ENCODE measurements around the gene GNLY.
A peak's percentile ranks its signal among the peaks of the same experiment; 100 is the strongest.
"Not testable (repeated sequence)": the region's sequence is repeated elsewhere in the genome, so short reads cannot be mapped to it uniquely, and the experiment has no call there.

Gene GNLY

DNA sequence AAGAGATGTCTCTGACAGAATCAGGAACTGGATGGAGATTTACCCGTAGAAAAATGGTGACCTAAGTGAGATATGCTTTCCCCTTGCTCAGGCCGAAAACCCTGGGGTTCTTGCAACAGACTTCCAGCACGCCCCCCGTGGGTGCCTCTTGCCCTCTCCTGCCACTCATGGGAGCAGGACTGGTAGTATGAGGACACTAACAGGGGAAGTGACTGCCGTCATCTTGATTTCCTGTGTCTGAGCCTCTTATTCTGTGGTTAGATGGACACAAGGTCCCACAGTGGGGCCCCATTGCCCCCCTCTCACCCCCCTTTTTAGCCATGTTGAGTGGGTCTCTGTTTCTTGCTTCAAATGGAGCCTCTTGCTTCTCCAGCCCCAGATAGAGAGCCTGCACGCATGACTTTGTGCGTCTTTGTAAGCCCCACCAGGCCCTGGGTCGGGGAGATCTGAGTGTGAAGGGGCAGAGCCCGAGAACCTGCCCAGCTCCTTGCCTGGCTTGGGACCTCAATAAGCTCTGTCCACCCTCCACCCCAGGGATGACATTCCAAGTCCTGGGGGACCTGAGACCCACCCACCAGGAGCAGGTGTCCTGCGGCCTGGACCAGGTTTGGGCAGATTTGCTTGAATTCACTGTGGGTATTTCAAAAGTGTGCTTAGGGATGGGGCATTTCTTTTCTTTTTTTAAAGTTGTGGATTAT lies 12.6 kb downstream of the GNLY start:
- H3K27ac Mint-ChIP-seq, result peak overlapping the region; percentile 90
- peaks cover 5% of the 10 kb centered on the region for H3K36me3 Mint-ChIP-seq
- ATAC-seq (no peak), DNase-seq (ENCODE audit: low spot score in 2 of 2) (no peak)
- peak overlapping the region; percentile 47 for H3K4me3 Mint-ChIP-seq
- no peaks in the 10 kb centered on the region for H3K9me3 Mint-ChIP-seq
- H3K4me1 Mint-ChIP-seq, result peaks cover 51% of the 10 kb centered on the region

- H3K4me1 Mint-ChIP-seq, result peaks cover 49% of the 10 kb centered on the region
Measured at GRCh38 chr2:85707304-85707703, 13.1 kb downstream of the GNLY start.

DNA sequence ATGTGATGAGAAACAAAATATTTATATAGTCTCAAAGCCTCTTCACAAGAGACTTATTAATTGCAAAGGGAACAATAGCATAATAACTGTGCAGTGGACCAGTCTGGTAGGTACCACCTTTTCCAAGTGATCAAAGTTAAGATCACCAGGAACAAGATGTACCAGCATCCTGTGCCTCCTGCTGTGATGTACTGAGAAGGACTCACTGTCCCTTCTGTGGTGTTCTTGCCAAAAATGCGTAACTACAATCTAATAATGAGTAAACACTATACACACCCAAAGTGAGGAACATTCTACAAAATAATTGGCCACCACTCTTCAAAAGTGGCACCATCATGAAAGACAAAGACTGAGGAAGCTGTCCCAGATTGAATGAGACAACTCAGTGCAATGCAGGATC lies 14.5 kb downstream of the GNLY start:
- H3K27ac Mint-ChIP-seq, result no peak overlapping the region
- peaks cover 36% of the 10 kb centered on the region for H3K4me1 Mint-ChIP-seq
- ATAC-seq (no peak), DNase-seq (ENCODE audit: low spot score in 2 of 2) (no peak)
- H3K4me3 Mint-ChIP-seq, result no peak overlapping the region
- no peaks in the 10 kb centered on the region for H3K9me3 Mint-ChIP-seq
- H3K36me3 Mint-ChIP-seq, result peaks cover 5% of the 10 kb centered on the region

More at GRCh38 chr2:85707304-85707703, 13.1 kb downstream of the GNLY start:
- Mint-ChIP-seq H3K36me3 (peaks cover 5% of the 10 kb centered on the region), H3K4me3 (peak overlapping the region; percentile 47), H3K9me3 (no peaks in the 10 kb centered on the region), H3K27ac (peak overlapping the region; percentile 90)
- ATAC-seq (peak; percentile 92), DNase-seq (ENCODE audit: low spot score in 2 of 2) (peak; percentile 67 to 84)

- Mint-ChIP-seq H3K9me3 (no peaks in the 10 kb centered on the region), H3K4me3 (no peak overlapping the region), H3K36me3 (peaks cover 5% of the 10 kb centered on the region), H3K27ac (no peak overlapping the region), H3K4me1 (peaks cover 29% of the 10 kb centered on the region)
- DNase-seq (ENCODE audit: low spot score in 2 of 2) (no peak), ATAC-seq (no peak)
Measured at GRCh38 chr2:85709401-85709811, 15.2 kb downstream of the GNLY start.

DNA sequence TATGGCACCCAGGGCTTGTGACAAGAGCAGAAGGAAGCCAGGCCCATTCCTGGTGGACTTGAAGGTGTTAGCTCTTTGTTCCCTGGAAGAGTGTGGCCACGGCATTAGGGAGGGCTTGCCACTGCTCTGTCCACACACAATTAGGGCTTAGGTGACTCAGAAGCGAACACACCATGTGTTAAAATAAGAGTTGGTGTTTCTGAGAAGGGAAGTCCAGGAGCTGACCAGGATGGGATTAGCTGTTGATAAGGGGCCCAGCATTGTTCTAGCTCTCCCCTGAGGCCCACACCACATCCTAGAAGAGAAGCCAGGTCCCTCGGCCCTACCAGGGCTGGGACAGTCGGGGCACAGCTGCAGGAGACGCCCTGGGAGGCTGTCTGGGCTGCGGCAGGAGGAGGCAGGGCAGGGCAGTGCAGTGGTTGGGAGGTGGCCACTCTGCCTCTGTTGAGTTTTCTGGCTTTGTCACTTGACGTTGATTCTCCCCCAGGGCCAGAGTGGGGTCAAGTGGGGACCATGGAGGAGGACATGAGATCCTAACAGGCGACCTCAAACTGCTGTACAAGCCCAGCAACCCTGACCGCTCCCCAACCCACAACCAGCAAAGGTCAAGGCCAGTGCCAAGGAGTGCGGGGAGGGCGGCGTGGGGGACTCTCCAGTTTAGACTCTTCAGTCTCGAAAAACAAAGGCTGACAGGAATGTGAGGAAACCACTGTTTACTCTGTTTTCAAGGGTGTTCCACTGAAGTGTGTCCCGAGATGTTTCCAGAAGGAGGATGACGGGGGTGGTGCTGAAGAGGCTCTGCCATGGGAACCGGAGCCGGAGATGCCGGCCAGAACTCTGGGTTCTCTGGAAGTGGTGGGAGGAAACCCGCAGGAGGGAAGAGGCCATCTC lies 16.8 kb downstream of the GNLY start:
- DNase-seq (ENCODE audit: low spot score in 2 of 2), result no peak
- H3K27ac Mint-ChIP-seq, result peak overlapping the region; percentile 29
- no peak for ATAC-seq
- H3K36me3 Mint-ChIP-seq, result no peaks in the 10 kb centered on the region
- H3K4me1 Mint-ChIP-seq, result peaks cover 19% of the 10 kb centered on the region
- H3K4me3 Mint-ChIP-seq, result no peak overlapping the region
- no peaks in the 10 kb centered on the region for H3K9me3 Mint-ChIP-seq

- H3K4me3 Mint-ChIP-seq, result no peak overlapping the region
- H3K9me3 Mint-ChIP-seq, result no peaks in the 10 kb centered on the region
- peak overlapping the region; percentile 29 for H3K27ac Mint-ChIP-seq
- no peak for DNase-seq (ENCODE audit: low spot score in 2 of 2)
- no peaks in the 10 kb centered on the region for H3K36me3 Mint-ChIP-seq
- ATAC-seq, result no peak
- peaks cover 14% of the 10 kb centered on the region for H3K4me1 Mint-ChIP-seq
Measured at GRCh38 chr2:85711578-85712060, 17.5 kb downstream of the GNLY start.

- no peaks in the 10 kb centered on the region for H3K36me3 Mint-ChIP-seq
- peak overlapping the region; percentile 58 for H3K27ac Mint-ChIP-seq
- DNase-seq (ENCODE audit: low spot score in 2 of 2), result no peak
Measured at GRCh38 chr2:85712336-85712735, 18.2 kb downstream of the GNLY start.

DNA sequence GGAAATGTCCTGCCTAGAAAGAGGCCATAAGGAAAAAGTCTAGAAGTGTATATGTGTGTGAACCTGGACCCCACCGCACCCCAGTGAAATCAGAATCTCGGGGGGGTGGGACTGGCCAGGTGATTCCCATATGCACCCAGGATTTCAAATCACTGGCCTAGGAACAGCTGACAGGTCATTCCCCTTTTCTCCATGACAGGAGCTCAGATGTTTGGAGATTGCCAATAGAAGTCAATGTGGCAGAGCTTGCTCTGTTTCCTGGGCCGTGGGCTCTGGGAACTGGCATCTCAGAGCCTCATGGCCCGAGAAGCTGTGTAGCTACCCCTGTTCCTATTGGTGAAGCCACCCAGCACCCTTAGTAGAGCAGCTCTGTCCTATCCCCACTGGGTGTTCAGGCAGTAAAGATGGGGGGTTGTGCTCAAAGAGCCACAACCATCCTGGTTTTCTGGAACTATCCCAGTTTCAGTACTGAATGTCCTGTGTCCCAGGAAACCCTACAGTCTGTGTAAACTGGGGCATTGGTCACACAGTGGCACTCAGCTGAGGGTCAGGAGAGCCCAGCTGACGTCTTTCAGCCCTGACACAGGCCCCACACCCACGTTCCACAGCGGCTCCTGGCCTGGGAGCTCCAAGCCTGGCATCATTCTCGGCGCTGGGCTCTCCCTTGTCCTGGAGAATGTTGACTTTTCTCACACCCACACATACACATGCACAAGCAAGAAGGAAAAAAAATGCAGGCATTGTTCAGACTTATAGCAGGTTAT lies 18.9 kb downstream of the GNLY start:
- Mint-ChIP-seq H3K4me1 (peaks cover 6% of the 10 kb centered on the region), H3K27ac (peak overlapping the region; percentile 58), H3K36me3 (no peaks in the 10 kb centered on the region), H3K4me3 (no peak overlapping the region), H3K9me3 (no peaks in the 10 kb centered on the region)
- ATAC-seq (no peak), DNase-seq (ENCODE audit: low spot score in 2 of 2) (no peak)

More at GRCh38 chr2:85712336-85712735, 18.2 kb downstream of the GNLY start:
- H3K4me3 Mint-ChIP-seq, result no peak overlapping the region
- H3K9me3 Mint-ChIP-seq, result no peaks in the 10 kb centered on the region
- peaks cover 6% of the 10 kb centered on the region for H3K4me1 Mint-ChIP-seq
- ATAC-seq, result no peak

DNA sequence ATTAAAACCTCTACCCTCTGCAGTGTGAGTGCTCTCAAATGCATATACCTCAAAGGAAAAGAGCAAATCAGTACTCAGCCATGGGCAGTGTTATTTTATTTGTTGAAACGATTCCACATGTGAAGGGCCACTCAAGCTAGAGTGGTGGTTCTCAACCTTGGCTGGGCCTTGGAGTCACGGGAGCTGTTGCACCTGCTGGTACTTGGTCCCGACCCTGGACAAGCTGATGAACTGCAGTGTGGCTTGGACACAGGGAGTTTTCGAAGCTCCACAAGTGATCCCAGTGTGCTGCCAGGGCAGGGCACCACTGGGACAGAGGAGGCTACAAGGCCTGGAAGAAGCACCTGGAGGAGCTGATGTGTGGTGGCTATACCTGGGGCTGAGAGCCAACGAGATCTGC lies 19.7 kb downstream of the GNLY start:
- Mint-ChIP-seq H3K27ac (peak overlapping the region; percentile 56), H3K4me3 (no peak overlapping the region), H3K4me1 (peaks cover 6% of the 10 kb centered on the region), H3K36me3 (no peaks in the 10 kb centered on the region), H3K9me3 (no peaks in the 10 kb centered on the region)
- no peak for ATAC-seq
- DNase-seq (ENCODE audit: low spot score in 2 of 2), result no peak

DNA sequence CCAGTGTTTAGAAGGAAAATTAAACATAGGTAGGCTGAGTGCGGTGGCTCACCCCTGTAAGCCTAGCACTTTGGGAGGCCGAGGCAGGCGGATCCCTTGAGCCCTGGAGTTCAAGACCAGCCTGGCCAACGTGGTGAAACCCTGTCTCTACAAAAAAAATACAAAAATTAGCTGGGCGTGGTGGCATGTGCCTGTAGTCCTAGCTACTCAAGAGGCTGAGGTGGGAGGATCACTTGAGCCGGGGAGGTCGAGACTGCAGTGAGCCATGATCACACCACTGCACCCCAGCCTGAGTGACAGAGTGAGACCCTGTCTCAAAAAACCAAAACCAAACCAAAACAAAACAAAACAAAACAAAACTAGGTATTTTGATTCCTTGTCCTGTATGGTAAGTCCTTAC lies 20.3 kb downstream of the GNLY start:
- not testable (repeated sequence) for H3K4me3 Mint-ChIP-seq; ATAC-seq; H3K36me3 Mint-ChIP-seq; H3K9me3 Mint-ChIP-seq; H3K4me1 Mint-ChIP-seq; DNase-seq (ENCODE audit: low spot score in 2 of 2)
- peak overlapping the region; percentile 56 for H3K27ac Mint-ChIP-seq

- Mint-ChIP-seq H3K27ac (no peak overlapping the region), H3K36me3 (no peaks in the 10 kb centered on the region), H3K4me3 (no peak overlapping the region), H3K9me3 (no peaks in the 10 kb centered on the region), H3K4me1 (peaks cover 6% of the 10 kb centered on the region)
- ATAC-seq (no peak), DNase-seq (ENCODE audit: low spot score in 2 of 2) (no peak)
Measured at GRCh38 chr2:85714841-85715240, 20.7 kb downstream of the GNLY start.

DNA sequence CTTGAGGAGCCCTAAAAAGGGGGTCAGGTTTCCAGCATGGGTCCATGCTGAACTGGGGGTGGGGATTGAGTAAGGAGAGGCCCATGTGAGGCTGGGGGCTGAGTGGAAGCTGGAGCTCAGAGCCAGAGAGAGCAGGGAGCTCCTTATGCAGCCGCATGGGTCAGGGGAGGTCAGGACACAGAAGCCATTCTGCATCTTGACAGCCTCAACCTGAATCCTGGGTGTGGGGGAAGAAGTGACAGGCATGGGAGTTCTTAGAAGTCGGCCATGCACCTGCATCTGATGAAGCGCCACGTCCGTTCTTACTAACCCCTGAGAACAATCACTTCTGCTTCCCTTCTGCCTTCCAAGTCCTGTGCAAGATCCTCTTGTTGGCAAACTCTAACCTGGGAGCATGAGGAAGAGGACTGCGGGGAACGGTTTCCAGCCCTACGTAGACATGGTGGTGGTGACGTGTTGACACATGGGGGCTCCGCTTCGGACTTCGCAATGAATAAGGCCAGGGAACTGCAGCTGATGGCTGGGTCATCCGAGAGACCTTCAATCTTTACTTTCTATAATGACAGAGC lies 22.3 kb downstream of the GNLY start:
- Mint-ChIP-seq H3K36me3 (no peaks in the 10 kb centered on the region), H3K27ac (no peak overlapping the region), H3K4me1 (peaks cover 6% of the 10 kb centered on the region), H3K9me3 (no peaks in the 10 kb centered on the region), H3K4me3 (no peak overlapping the region)
- no peak for ATAC-seq
- DNase-seq (ENCODE audit: low spot score in 2 of 2), result no peak

DNA sequence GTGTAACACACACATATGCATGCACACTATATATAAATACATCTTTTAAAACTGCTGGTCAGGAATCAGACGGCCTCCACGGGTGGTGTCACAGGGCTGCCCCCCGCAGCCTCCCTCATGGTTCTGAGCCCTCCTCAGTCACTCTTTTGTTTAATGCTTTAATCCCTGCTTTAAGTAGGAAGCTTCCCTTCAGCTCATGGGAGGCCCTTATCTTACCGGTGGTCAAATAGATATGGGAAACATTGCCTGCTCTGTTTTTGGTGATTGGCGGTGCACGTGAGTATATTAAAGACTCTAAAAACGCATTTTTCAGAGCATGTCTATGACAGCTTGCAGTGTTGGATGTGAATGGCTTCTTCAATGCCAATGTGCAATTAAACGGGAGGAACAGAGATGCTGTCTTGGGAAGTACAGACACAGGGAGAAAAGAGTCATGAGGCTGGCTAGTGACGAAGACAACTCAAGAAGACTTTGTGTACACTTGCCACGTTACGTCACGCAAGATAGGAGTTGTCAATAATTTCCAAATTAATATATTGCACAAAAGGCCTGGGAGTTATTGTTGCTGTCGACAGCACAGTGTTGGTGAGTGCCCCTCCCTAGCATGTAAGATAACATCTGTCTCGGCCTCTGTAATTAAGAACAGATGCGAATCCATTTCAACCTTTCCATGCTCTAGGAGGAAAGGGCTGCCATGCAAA lies 23.3 kb downstream of the GNLY start:
- no peak for DNase-seq (ENCODE audit: low spot score in 2 of 2)
- Mint-ChIP-seq H3K4me1 (peaks cover 6% of the 10 kb centered on the region), H3K4me3 (no peak overlapping the region), H3K27ac (no peak overlapping the region), H3K36me3 (no peaks in the 10 kb centered on the region), H3K9me3 (no peaks in the 10 kb centered on the region)
- no peak for ATAC-seq

DNA sequence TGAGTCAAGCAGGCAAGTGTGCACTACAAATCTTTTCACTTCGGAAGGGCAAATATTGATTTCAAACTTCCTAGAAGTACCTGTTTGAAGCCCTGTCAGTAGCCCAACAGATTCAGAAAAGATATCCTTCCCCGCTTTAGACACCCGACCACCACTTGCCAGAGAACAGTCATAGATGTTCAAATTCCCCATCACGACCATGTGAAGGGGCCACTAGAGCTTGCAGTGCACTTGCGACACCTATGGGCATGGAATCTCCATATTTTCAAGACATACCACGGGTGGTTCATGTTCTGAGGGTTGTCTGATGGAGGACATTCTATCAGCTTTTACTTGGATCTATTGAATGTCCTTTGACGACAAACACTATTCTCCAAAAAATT lies 23.8 kb downstream of the GNLY start:
- no peaks in the 10 kb centered on the region for H3K36me3 Mint-ChIP-seq
- H3K4me3 Mint-ChIP-seq, result no peak overlapping the region
- peaks cover 6% of the 10 kb centered on the region for H3K4me1 Mint-ChIP-seq
- no peaks in the 10 kb centered on the region for H3K9me3 Mint-ChIP-seq
- DNase-seq (ENCODE audit: low spot score in 2 of 2) (no peak), ATAC-seq (no peak)
- H3K27ac Mint-ChIP-seq, result no peak overlapping the region

Measured in stimulated activated effector memory CD8-positive, alpha-beta T cell treated with anti-CD3 and anti-CD28 coated beads, Interleukin-12 subunit alpha, Interleukin-12 subunit beta, amount 100 ng/mL, for 72 hours (primary cell).